BJ (cell line): ENCODE results near the gene INTS6. TPM values are rescaled to one million over a fixed set of nuclear protein-coding genes. Genes with fewer than 3 reads are reported as not detected.

ENCODE experiments used
- CTCF ChIA-PET: fragments of 350-600 bp; formaldehyde crosslinking; extraction: SDS; loops from one replicate; lab custom pipeline; 2021; ENCODE audit warnings: antibody characterized with exemption, inconsistent platforms; lab: Yijun Ruan, JAX
- POLR2A ChIA-PET: fragments of 300-600 bp; sonication (Branson Sonifier 250); formaldehyde crosslinking; extraction: SDS; loops from one replicate; lab custom pipeline; 2021; ENCODE audit warnings: antibody characterized with exemption; lab: Charles Lee
- DNase-seq: peaks from one replicate; pipeline ENCODE4 v3.0.0-alpha.2; 2011; ENCODE audit warnings: low read depth
- H3K27me3 ChIP-seq: 2 replicates; pipeline ENCODE4 v1.6.0; 2011; ENCODE audit warnings: low read length; ENCODE audit not compliant: control insufficient read depth, insufficient read depth
- H3K36me3 ChIP-seq: 2 replicates; pipeline ENCODE4 v1.5.1; 2011; ENCODE audit warnings: low read length; ENCODE audit not compliant: control insufficient read depth, insufficient read depth
- H3K4me3 ChIP-seq: 2 replicates; pipeline ENCODE4 v1.5.1; 2011; ENCODE audit warnings: low read depth, mild to moderate bottlenecking, control low read depth, low read length
- polyA plus RNA-seq: library from polyadenylated mRNA; depleted of rRNA; stranded (reverse); fragments of >200 nt; gene quantifications from 2 replicates; pipeline ENCODE4 v1.2.3, GENCODE V29; 2011
- TF ChIP-seq, protein P1 (sequence below): IDR thresholded peaks from 2 replicates; pipeline ENCODE4 v1.5.1; 2011; ENCODE audit warnings: low read depth, mild to moderate bottlenecking, control low read depth, inconsistent platforms, low read length, moderate library complexity; ENCODE audit not compliant: insufficient read depth

INTS6 gene
- polyA plus RNA-seq, 1 experiment, result 17.2 TPM

DNA sequence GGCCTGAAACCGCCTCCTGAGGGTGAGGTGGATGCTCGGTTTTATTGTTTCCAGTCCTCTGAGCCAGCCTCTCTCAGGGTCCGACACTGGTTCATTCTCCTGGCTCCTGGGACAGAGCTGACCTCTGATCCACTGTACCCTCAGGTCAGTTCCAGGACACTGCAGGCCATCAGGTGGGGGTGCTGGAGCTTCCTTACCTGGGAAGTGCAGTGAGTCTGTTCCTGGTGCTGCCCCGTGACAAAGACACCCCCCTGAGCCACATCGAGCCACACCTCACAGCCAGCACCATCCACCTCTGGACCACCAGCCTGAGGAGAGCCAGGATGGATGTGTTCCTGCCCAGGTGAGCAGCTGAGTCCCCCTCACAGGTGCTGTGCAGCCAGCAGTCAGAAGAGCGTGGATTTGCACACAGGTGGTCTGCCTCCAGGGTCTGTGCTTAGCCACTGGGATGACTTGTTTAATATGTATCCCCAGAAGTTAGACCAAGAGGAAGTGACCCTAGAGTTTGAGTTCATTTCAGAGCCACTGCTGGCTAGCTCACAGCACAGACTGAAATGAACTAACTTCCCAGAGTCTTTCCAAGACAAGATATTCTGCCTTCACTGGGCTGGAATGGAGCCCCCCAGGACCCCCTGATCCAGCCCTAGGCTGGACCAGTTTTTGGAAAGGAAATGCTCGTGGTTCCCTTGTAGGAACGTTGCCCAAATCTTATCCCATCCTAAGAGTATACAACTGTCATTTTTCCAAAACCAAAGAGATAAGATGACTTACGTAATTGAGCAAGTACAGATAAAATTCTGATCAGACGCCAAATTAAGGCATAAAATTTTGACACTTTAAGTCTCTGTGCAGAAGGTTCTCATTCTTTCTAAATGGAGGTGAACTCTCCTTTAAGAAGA, 104.5 kb downstream of the INTS6 start:
- POLR2A ChIA-PET, result interaction anchor here (0.5 kb wide), 1 partner anchor 207 kb away, joined by 4 read pairs; no protein-coding TSS in a partner anchor
- no peak for DNase-seq
- no peaks in the 10 kb centered on the region for H3K36me3 ChIP-seq

DNA sequence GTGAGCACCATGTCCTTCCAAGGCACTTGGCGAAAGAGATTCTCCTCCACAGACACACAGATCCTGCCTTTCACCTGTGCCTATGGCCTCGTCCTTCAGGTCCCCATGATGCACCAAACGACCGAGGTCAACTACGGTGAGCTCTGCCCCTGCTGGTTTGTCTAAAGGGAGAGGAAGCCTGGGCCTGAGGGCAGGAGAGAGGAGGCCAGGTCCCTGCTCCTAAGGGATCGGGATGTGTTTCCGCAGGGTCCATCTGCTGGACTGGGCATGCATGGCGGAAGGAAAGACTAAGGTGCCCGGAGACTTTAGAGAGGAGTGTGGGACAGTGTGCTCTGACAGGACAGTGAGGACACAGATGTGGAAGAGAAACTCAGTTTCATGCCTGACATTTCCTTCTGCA, 105.7 kb downstream of the INTS6 start:
- POLR2A ChIA-PET, result no interaction called here
- no peak overlapping the region for H3K4me3 ChIP-seq
- CTCF ChIA-PET, result interaction anchor here (1.6 kb wide), 1 partner anchor 222 kb away, joined by 4 read pairs; no protein-coding TSS in a partner anchor
- no peak for DNase-seq
- no peaks in the 10 kb centered on the region for H3K27me3 ChIP-seq
- H3K36me3 ChIP-seq, result no peaks in the 10 kb centered on the region
- TF ChIP-seq, protein P1, sequence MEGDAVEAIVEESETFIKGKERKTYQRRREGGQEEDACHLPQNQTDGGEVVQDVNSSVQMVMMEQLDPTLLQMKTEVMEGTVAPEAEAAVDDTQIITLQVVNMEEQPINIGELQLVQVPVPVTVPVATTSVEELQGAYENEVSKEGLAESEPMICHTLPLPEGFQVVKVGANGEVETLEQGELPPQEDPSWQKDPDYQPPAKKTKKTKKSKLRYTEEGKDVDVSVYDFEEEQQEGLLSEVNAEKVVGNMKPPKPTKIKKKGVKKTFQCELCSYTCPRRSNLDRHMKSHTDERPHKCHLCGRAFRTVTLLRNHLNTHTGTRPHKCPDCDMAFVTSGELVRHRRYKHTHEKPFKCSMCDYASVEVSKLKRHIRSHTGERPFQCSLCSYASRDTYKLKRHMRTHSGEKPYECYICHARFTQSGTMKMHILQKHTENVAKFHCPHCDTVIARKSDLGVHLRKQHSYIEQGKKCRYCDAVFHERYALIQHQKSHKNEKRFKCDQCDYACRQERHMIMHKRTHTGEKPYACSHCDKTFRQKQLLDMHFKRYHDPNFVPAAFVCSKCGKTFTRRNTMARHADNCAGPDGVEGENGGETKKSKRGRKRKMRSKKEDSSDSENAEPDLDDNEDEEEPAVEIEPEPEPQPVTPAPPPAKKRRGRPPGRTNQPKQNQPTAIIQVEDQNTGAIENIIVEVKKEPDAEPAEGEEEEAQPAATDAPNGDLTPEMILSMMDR, result no peak

More for the DNA sequence above, 104.5 kb downstream of the INTS6 start:
- TF ChIP-seq, protein P1, result no peak
- H3K4me3 ChIP-seq, result no peak overlapping the region
- CTCF ChIA-PET, result no interaction called here
- no peaks in the 10 kb centered on the region for H3K27me3 ChIP-seq

DNA sequence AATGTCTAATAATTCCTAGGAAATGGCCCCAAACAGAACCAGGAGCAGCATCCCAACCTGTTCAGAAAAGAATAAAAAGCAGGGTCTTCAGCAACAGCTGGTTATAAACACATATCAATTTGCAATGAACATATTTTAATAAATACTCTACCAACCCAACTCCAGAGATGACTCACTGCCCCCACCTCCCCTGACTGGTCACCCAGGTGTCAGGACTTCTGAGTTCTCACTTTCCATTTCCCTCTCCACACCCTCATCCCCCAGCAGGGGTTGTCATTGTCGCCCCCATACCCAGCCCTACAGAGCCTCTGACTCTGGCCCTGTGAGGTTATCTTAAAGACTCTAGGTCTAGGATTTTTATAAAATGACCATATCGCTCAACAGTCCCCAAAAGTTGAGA, 106.4 kb downstream of the INTS6 start:
- CTCF ChIA-PET, result interaction anchor here (1.6 kb wide), 1 partner anchor 221 kb away, joined by 4 read pairs; no protein-coding TSS in a partner anchor
- TF ChIP-seq, protein P1, result no peak
- POLR2A ChIA-PET, result no interaction called here
- Histone ChIP-seq H3K27me3 (no peaks in the 10 kb centered on the region), H3K4me3 (no peak overlapping the region), H3K36me3 (no peaks in the 10 kb centered on the region)
- DNase-seq, result no peak

DNA sequence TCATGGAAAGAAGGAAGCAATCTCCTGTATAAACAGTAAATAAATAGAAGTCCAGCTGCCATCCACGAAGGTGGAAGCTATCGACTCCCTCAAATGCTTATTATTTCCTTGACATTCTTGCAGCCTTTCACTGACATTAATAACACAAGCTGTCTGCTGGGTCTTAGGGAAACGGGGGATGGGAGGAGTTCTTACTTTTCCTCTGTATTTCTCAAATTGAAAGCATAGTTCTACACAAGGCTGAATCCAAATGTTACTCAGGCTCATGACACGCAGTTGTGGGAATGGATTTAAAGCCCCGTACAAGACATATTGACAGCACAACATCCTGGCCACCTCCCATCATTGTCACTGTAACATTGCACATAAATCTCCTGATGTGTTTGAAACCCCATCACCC, 109.4 kb downstream of the INTS6 start:
- no peak for DNase-seq
- ChIA-PET POLR2A (interaction anchor here (0.6 kb wide), 1 partner anchor 11 kb away, joined by 3 read pairs; no protein-coding TSS in a partner anchor), CTCF (interaction anchor here (1.1 kb wide), 1 partner anchor 12 kb away, joined by 3 read pairs; no protein-coding TSS in a partner anchor)
- no peak overlapping the region for H3K4me3 ChIP-seq
- TF ChIP-seq, protein P1, result no peak
- no peaks in the 10 kb centered on the region for H3K27me3 ChIP-seq
- H3K36me3 ChIP-seq, result no peaks in the 10 kb centered on the region

DNA sequence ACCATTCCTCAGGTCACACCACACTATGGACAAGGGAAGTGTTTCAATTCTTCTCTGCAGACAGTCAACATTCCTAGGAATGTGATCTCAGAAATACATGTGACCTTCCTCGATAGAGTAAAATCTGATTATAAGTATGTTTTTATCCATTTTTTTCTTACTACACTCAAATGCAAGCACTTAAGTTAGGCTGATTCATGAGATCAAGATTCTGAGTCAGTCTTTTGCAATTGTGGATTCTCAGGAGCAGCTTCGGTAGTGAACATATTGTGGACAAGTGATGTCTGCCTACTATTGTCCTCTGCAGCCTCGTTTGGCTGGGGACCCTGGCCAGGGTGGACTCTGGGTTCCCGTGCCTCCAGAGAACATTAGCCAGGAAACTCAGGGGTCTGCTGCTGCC, 110.1 kb downstream of the INTS6 start:
- TF ChIP-seq, protein P1, result no peak
- H3K4me3 ChIP-seq, result no peak overlapping the region
- DNase-seq, result no peak
- ChIA-PET CTCF (interaction anchor here (1.1 kb wide), 1 partner anchor 11 kb away, joined by 3 read pairs; no protein-coding TSS in a partner anchor), POLR2A (interaction anchor here (0.6 kb wide), 1 partner anchor 11 kb away, joined by 3 read pairs; no protein-coding TSS in a partner anchor)
- no peaks in the 10 kb centered on the region for H3K36me3 ChIP-seq
- no peaks in the 10 kb centered on the region for H3K27me3 ChIP-seq
